ENCODE measurements around the gene FBN1.

Gene FBN1

GRCh38 chr15:48571510-48571909, 74.0 kb downstream of the FBN1 start:
- DNase-seq (ENCODE audit: extremely low spot score), result no peak
- no peak for TF ChIP-seq CTCF (IDR thresholded peaks at IDR 0.05; ENCODE audit: control extremely low read depth, extremely low read depth, low read depth, missing control alignments)
- POLR2A ChIA-PET, result no interaction called here
- CTCF ChIA-PET, result no interaction called here

- DNase-seq (ENCODE audit: extremely low spot score), result no peak
- ChIA-PET POLR2A (no interaction called here), CTCF (no interaction called here)
- no peak for TF ChIP-seq CTCF (IDR thresholded peaks at IDR 0.05; ENCODE audit: control extremely low read depth, extremely low read depth, low read depth, missing control alignments)
Measured at GRCh38 chr15:48570822-48571221, 74.7 kb downstream of the FBN1 start.

GRCh38 chr15:48569591-48570302, 75.8 kb downstream of the FBN1 start:
- no peak for TF ChIP-seq CTCF (IDR thresholded peaks at IDR 0.05; ENCODE audit: control extremely low read depth, extremely low read depth, low read depth, missing control alignments)
- DNase-seq (ENCODE audit: extremely low spot score), result no peak
- ChIA-PET CTCF (no interaction called here), POLR2A (no interaction called here)

DNA sequence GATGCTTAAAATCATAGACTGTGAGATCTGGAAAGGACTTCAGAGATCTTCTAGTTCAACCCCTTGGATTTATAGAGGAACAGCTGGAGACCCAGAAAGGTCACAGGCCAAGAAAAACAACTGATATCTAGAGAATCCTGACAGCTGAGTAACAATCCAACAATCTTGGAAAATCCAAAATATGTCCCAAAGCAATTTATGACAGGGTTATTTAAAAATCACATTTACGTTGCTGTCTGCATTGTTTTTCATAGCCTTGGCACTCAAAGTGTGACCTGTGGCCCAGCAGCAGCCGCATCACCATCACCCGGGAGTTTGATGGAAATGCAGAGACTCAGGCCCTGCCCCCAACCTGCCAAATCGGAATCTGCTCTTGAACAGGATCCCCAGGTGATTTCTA, 78.8 kb downstream of the FBN1 start:
- ChIA-PET POLR2A (no interaction called here), CTCF (interaction anchor here (1.7 to 1.9 kb wide), 2 partner anchors 11 to 21 kb away, joined by 5 read pairs; no protein-coding TSS in a partner anchor)
- DNase-seq (ENCODE audit: extremely low spot score), result no peak
- no peak for TF ChIP-seq CTCF (IDR thresholded peaks at IDR 0.05; ENCODE audit: control extremely low read depth, extremely low read depth, low read depth, missing control alignments)

- POLR2A ChIA-PET, result no interaction called here
- no peak for DNase-seq (ENCODE audit: extremely low spot score)
- CTCF ChIA-PET, result interaction anchor here (0.7 to 1.9 kb wide), 4 partner anchors 7 to 30 kb away, joined by 3 to 5 read pairs (median 4); no protein-coding TSS in a partner anchor
- no peak for TF ChIP-seq CTCF (IDR thresholded peaks at IDR 0.05; ENCODE audit: control extremely low read depth, extremely low read depth, low read depth, missing control alignments)
Measured at GRCh38 chr15:48565560-48566482, 79.7 kb downstream of the FBN1 start.

DNA sequence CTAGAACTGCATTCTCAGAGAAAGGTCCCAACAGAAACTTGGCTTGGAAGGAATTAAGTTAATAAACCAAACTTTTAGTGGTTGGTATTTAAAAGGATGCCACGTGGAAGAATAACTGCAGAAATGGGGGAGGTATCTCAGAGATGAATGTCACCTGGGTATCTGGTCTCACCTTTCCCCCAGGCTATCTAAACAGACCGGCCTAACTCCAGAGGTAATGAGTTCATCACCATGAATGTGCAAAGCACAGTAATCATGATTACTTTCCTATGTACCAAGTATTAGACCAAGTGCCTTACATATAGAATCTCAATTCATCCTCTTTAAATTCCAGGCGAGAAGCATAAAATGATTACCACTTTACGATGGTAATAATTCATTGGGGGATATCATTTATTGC, 80.8 kb downstream of the FBN1 start:
- ChIA-PET POLR2A (no interaction called here), CTCF (interaction anchor here (1.0 kb wide), 1 partner anchor 32 kb away, joined by 3 read pairs; no protein-coding TSS in a partner anchor)
- DNase-seq (ENCODE audit: extremely low spot score), result no peak
- no peak for TF ChIP-seq CTCF (IDR thresholded peaks at IDR 0.05; ENCODE audit: control extremely low read depth, extremely low read depth, low read depth, missing control alignments)

Data from GM10248 (cell line).